GM12891 (cell line): ENCODE results near the gene ZNF77.

Experiments used
- PAX5 ChIP-seq: IDR thresholded peaks from 2 replicates; pipeline ENCODE4 v1.6.1; 2011; ENCODE audit warnings: low read length, moderate library complexity, mild to moderate bottlenecking; ENCODE audit not compliant: insufficient read depth, severe bottlenecking
- POLR2A ChIP-seq: IDR thresholded peaks from 2 replicates; pipeline ENCODE4 v1.6.1; 2011; ENCODE audit warnings: low read depth, low read length, control low read depth
- POLR2AphosphoS5 ChIP-seq: IDR thresholded peaks from 2 replicates; pipeline ENCODE4 v1.6.1; 2011; ENCODE audit warnings: low read depth, low read length, control low read depth
- POU2F2 ChIP-seq: IDR thresholded peaks from 2 replicates; pipeline ENCODE4 v1.6.1; 2011; ENCODE audit warnings: low read depth, mild to moderate bottlenecking, control low read depth, low read length, moderate library complexity
- SPI1 ChIP-seq: IDR thresholded peaks from 2 replicates; pipeline ENCODE4 v1.6.1; 2011; ENCODE audit warnings: low read depth, low read length, control low read depth
- TAF1 ChIP-seq: IDR thresholded peaks from 2 replicates; pipeline ENCODE4 v1.6.1; 2011; ENCODE audit warnings: low read depth, low read length, control low read depth

DNA sequence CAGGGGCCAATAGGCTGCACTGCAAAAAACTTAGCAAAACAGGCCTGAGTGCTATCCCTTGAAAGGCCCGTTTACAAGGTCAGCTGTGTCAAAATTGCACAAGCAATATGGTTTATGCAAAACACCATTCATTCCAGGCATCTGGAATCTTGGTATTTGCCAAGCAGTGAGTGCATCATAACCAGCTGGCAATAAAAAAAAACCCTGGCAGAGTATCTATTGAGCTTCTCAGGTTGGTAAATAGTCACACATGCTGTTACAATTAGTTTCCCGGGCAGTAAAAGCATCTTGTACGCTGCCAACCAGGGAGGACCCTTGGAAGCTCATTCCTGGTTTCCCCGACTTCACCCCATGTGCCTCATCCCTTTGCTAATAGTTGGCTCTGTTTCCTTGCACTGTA lies 21.3 kb downstream of the ZNF77 start:
- TF ChIP-seq POLR2A (no peak), POLR2AphosphoS5 (no peak), SPI1 (no peak), PAX5 (no peak), TAF1 (no peak), POU2F2 (no peak)
